Measurements from ENCODE around the gene FBXO11.

FBXO11 gene

DNA sequence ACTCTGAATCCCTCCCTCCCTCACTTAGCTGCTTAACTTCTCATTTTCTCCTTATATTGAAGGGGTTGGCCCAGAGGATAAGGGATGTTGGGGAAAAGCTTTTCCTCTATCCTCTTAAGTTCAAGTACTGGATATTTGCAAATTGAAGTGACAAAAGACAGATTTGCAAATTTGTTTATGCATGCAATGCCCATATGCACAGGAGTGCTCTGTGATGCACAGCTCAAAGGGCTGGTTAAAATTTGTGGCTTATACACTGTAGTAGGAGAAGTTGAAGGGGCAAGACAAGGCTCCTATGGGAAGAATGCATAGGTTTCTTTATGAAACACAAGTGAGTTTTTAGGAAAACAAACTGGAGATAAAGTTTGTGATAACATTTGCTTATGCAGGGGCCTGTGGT, 131.7 kb downstream of the FBXO11 start:
- no peaks in the 10 kb centered on the region for H3K36me3 ChIP-seq (ENCODE audit: control insufficient read depth, insufficient read depth, low read length)
- no peaks in the 10 kb centered on the region for H3K4me1 ChIP-seq (ENCODE audit: control insufficient read depth, insufficient read depth, low read length)
- H3K9me3 ChIP-seq (ENCODE audit: control insufficient read depth, low read length) = no peaks in the 10 kb centered on the region
- H3K27ac ChIP-seq (ENCODE audit: insufficient read depth, low read depth, low read length, poor library complexity, severe bottlenecking) = no peak overlapping the region
- no peaks in the 10 kb centered on the region for H3K27me3 ChIP-seq (ENCODE audit: control insufficient read depth, insufficient read depth, low read length, poor library complexity, severe bottlenecking)
- H3K4me3 ChIP-seq (ENCODE audit: insufficient read depth, low read depth, low read length) = no peak overlapping the region

DNA sequence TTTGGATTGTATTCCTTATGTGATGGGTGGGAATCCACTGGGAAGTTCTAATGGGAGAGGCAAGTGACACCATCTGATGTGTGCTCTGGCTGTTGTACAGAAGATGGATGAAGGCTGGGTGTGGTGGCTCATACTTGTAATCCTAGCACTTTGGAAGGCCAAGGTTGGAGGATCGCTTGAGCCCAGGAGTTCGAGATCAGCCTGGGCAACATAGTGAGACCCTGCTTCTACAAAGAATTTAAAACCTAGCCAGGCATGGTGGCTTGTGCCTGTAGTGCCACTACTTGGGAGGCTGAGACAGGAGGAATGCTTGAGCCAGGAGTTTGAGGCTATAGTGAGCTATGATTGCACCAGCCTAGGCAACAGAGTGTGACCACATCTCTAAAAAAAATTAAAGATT, 134.0 kb downstream of the FBXO11 start:
- Histone ChIP-seq H3K27ac (ENCODE audit: insufficient read depth, low read depth, low read length, poor library complexity, severe bottlenecking) (no peak overlapping the region), H3K36me3 (ENCODE audit: control insufficient read depth, insufficient read depth, low read length) (no peaks in the 10 kb centered on the region), H3K4me3 (ENCODE audit: insufficient read depth, low read depth, low read length) (no peak overlapping the region), H3K4me1 (ENCODE audit: control insufficient read depth, insufficient read depth, low read length) (no peaks in the 10 kb centered on the region), H3K9me3 (ENCODE audit: control insufficient read depth, low read length) (no peaks in the 10 kb centered on the region), H3K27me3 (ENCODE audit: control insufficient read depth, insufficient read depth, low read length, poor library complexity, severe bottlenecking) (no peaks in the 10 kb centered on the region)
- WGBS, 2 experiments = 91 to 92% methylated on average over 2 of the region's 2 CpGs

DNA sequence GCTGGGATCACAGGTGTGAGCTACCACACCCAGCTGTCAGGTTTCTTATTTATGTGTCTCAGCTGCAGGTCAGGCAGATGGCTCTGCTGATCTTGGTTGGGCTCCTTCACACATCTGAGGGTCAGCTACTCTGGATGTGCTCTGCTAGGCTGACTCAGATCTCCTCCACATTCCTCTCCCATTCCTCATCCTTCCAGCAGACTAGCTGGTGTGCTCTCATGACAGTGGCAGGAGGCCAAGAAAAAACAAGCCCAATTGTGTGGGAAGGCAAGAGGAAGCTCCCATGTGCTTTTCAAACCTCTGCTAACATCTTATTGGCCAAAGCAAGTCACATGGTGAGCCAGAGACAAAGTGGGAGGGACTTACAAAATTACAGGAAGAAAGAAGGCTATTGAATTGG, 135.1 kb downstream of the FBXO11 start:
- Histone ChIP-seq H3K9me3 (ENCODE audit: control insufficient read depth, low read length) (no peaks in the 10 kb centered on the region), H3K27me3 (ENCODE audit: control insufficient read depth, insufficient read depth, low read length, poor library complexity, severe bottlenecking) (no peaks in the 10 kb centered on the region), H3K4me3 (ENCODE audit: insufficient read depth, low read depth, low read length) (no peak overlapping the region), H3K4me1 (ENCODE audit: control insufficient read depth, insufficient read depth, low read length) (no peaks in the 10 kb centered on the region), H3K36me3 (ENCODE audit: control insufficient read depth, insufficient read depth, low read length) (no peaks in the 10 kb centered on the region), H3K27ac (ENCODE audit: insufficient read depth, low read depth, low read length, poor library complexity, severe bottlenecking) (no peak overlapping the region)

DNA sequence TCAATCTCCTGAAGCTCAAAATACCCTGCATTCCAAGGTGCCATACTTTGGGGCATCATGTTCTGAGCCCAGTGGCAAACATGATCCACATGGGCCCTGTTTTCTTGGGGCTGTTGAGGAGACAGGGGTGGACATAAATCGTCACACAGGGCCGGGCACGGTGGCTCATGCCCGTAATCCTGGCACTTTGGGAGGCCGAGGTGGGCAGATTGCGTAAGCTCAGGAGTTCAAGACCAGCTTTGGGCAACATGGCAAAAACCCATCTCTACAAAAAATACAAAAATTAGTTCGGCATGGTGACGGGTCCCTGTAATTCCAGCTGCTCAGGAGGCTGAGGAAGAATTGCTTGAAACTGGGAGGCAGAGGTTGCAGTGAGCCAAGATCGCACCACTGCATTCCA, 137.0 kb downstream of the FBXO11 start:
- Histone ChIP-seq H3K27me3 (ENCODE audit: control insufficient read depth, insufficient read depth, low read length, poor library complexity, severe bottlenecking) (no peaks in the 10 kb centered on the region), H3K4me3 (ENCODE audit: insufficient read depth, low read depth, low read length) (no peak overlapping the region), H3K27ac (ENCODE audit: insufficient read depth, low read depth, low read length, poor library complexity, severe bottlenecking) (no peak overlapping the region), H3K9me3 (ENCODE audit: control insufficient read depth, low read length) (no peaks in the 10 kb centered on the region), H3K36me3 (ENCODE audit: control insufficient read depth, insufficient read depth, low read length) (no peaks in the 10 kb centered on the region), H3K4me1 (ENCODE audit: control insufficient read depth, insufficient read depth, low read length) (no peaks in the 10 kb centered on the region)
- 92 to 93% methylated on average over 9 of the region's 9 CpGs for WGBS, 2 experiments

DNA sequence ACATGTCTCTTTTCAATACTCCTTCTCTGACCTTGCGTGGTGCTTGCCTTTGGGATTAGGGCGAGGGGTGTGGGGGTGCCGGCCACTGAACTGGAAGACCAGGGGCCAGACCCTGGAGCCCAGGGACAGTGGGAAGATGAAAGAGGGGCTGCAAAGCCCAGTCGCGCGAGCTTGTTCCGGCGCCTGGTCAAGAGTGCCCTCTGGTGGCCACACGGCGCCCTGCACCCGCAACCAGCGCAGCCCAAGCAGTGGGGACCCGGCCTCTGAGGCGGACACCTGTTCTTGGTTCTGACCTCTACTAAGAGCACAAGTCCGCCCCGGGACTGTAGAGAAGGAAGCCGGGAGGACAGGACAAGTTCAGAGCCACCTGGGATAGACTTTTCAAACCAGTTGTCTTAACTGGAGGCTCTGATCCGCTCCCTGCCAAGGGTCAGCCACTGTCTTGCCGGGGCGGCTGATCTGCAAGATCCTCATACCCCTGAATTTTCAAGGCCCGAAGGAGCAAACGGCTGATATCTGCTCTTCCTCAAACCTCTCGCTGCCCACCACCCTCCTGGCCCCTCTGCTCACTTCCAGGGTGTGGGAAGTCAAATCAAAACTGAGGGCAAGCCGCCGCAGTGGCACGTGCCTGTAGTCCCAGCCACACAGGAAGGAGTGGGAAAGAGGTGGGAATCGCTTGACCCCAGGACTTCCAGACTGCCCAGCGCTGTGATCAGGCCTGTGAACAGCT, 138.3 kb downstream of the FBXO11 start:
- Histone ChIP-seq H3K27me3 (ENCODE audit: control insufficient read depth, insufficient read depth, low read length, poor library complexity, severe bottlenecking) (no peaks in the 10 kb centered on the region), H3K4me1 (ENCODE audit: control insufficient read depth, insufficient read depth, low read length) (no peaks in the 10 kb centered on the region), H3K36me3 (ENCODE audit: control insufficient read depth, insufficient read depth, low read length) (no peaks in the 10 kb centered on the region), H3K4me3 (ENCODE audit: insufficient read depth, low read depth, low read length) (no peak overlapping the region), H3K27ac (ENCODE audit: insufficient read depth, low read depth, low read length, poor library complexity, severe bottlenecking) (no peak overlapping the region), H3K9me3 (ENCODE audit: control insufficient read depth, low read length) (no peaks in the 10 kb centered on the region)
- WGBS, 2 experiments = 45 to 48% methylated on average over 28 of the region's 28 CpGs

DNA sequence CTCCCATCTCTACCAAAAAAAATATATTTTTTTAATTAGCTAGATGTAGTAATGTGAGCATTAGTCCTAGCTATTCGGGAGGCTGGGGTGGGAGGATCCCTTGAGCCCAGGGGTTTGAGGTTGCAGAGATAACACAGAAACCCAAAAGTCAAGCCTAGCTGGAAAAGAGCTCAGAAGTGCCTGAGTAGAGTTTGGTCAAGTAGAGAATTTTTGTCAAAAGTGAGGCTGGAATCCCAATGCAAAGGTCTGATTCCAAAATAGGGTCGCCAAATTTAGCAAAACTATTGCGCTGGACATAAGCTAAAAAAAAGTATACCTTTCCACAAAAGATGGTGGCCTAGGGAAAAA, 138.8 kb downstream of the FBXO11 start:
- H3K36me3 ChIP-seq (ENCODE audit: control insufficient read depth, insufficient read depth, low read length) = no peaks in the 10 kb centered on the region
- no peak overlapping the region for H3K4me3 ChIP-seq (ENCODE audit: insufficient read depth, low read depth, low read length)
- H3K27me3 ChIP-seq (ENCODE audit: control insufficient read depth, insufficient read depth, low read length, poor library complexity, severe bottlenecking) = no peaks in the 10 kb centered on the region

DNA sequence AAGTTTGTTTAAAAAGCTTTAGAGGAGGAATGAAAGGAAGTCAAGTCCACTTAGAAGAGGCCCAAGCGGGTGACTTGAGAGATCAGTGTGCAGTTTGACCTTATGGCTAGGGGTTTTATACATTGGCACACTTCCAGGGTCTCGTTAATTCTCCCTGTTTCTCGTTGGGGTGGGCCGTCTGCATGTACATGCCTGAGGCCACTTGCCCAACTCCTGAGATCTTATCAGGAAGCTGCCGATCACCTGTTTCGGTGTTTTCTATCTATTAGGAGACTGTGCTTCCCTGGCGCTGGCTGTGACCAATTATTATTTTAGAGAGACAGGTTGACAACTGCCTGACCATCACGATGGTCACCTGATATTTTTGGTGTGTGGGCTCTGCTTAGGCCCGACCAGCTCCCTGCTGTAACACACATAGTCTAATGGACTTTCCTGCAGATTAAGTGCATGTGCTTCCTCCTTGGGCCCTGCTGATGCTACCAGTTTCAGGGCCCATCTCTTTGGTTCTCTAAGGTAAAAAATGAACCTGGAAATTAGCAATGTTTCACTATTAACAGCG, 154.4 kb downstream of the FBXO11 start:
- Histone ChIP-seq H3K27ac (ENCODE audit: insufficient read depth, low read depth, low read length, poor library complexity, severe bottlenecking) (no peak overlapping the region), H3K4me1 (ENCODE audit: control insufficient read depth, insufficient read depth, low read length) (peaks cover 9% of the 10 kb centered on the region), H3K27me3 (ENCODE audit: control insufficient read depth, insufficient read depth, low read length, poor library complexity, severe bottlenecking) (no peaks in the 10 kb centered on the region), H3K4me3 (ENCODE audit: insufficient read depth, low read depth, low read length) (no peak overlapping the region), H3K9me3 (ENCODE audit: control insufficient read depth, low read length) (no peaks in the 10 kb centered on the region), H3K36me3 (ENCODE audit: control insufficient read depth, insufficient read depth, low read length) (no peaks in the 10 kb centered on the region)
- 92 to 93% methylated on average over 10 of the region's 10 CpGs for WGBS, 2 experiments

More for the DNA sequence above, 138.8 kb downstream of the FBXO11 start:
- Histone ChIP-seq H3K9me3 (ENCODE audit: control insufficient read depth, low read length) (no peaks in the 10 kb centered on the region), H3K27ac (ENCODE audit: insufficient read depth, low read depth, low read length, poor library complexity, severe bottlenecking) (no peak overlapping the region), H3K4me1 (ENCODE audit: control insufficient read depth, insufficient read depth, low read length) (no peaks in the 10 kb centered on the region)
- whole genome bisulfite sequencing, 2 experiments = 84 to 92% methylated on average over 3 of the region's 3 CpGs

DNA sequence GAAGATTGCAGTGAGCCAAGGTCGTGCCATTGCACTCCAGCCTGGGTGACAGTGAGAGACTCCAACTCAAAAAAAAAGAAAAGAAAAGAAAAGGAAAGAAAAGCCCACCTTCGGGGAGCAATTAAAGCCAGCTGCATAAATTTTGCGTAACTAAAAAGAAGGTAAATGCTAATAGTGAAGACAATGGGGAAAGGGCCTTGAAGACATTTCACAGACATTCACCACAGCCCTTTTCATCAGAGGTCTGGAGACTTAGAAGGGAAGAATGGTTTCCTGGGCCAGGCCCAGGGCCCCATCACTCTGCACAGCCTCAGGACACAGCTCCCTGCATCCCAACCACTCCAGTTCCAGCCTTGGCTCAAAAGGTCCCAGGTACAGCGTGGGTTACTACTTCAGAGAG, 158.4 kb downstream of the FBXO11 start:
- H3K27ac ChIP-seq (ENCODE audit: insufficient read depth, low read depth, low read length, poor library complexity, severe bottlenecking) = no peak overlapping the region
- no peaks in the 10 kb centered on the region for H3K36me3 ChIP-seq (ENCODE audit: control insufficient read depth, insufficient read depth, low read length)
- 81 to 92% methylated on average over 4 of the region's 4 CpGs for WGBS, 2 experiments
- H3K4me1 ChIP-seq (ENCODE audit: control insufficient read depth, insufficient read depth, low read length) = peaks cover 6% of the 10 kb centered on the region
- no peaks in the 10 kb centered on the region for H3K27me3 ChIP-seq (ENCODE audit: control insufficient read depth, insufficient read depth, low read length, poor library complexity, severe bottlenecking)
- no peaks in the 10 kb centered on the region for H3K9me3 ChIP-seq (ENCODE audit: control insufficient read depth, low read length)
- H3K4me3 ChIP-seq (ENCODE audit: insufficient read depth, low read depth, low read length) = no peak overlapping the region

DNA sequence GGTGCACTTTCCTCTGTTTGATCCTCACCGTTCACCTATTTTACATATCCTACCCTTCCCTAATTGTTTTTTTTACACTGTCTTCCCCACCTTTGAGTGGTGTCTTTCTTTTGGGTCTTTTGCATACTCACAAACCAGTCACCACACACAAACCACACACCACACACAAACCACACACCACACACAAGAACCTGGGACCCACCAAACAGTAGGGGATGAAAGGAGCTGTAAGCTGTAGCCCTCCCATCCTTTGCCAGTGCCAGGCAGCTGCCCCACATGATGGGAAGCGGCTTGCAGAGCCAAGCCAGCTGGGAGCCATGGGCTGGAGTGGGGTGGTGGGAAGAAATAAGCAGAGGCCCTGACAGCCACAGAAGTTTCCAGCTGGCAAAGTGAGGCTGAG, 162.2 kb downstream of the FBXO11 start:
- H3K27me3 ChIP-seq (ENCODE audit: control insufficient read depth, insufficient read depth, low read length, poor library complexity, severe bottlenecking) = no peaks in the 10 kb centered on the region
- H3K4me3 ChIP-seq (ENCODE audit: insufficient read depth, low read depth, low read length) = no peak overlapping the region
- H3K9me3 ChIP-seq (ENCODE audit: control insufficient read depth, low read length) = no peaks in the 10 kb centered on the region
- peaks cover 6% of the 10 kb centered on the region for H3K4me1 ChIP-seq (ENCODE audit: control insufficient read depth, insufficient read depth, low read length)
- H3K36me3 ChIP-seq (ENCODE audit: control insufficient read depth, insufficient read depth, low read length) = no peaks in the 10 kb centered on the region
- no peak overlapping the region for H3K27ac ChIP-seq (ENCODE audit: insufficient read depth, low read depth, low read length, poor library complexity, severe bottlenecking)
- 88 to 89% methylated on average over 2 of the region's 2 CpGs for WGBS, 2 experiments

DNA sequence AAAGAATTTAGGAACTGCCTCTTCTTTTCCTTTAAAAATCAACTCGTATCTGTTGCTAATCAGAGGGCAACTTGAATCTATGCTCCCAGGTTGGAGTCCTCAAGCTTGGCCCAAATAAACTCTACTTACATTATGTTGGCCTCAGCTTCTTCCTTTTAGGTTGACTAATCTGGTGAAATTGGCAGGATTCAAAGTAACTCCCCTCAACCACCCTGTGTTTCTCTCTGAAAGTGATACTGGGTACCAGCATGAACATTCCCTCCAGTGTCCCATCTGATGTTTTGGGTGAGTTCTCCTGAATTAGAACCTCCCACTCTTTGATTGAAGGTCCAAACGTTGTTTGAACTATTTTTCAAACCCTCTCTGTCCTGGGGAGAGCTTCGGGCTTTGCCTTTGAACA, 164.7 kb downstream of the FBXO11 start:
- Histone ChIP-seq H3K27ac (ENCODE audit: insufficient read depth, low read depth, low read length, poor library complexity, severe bottlenecking) (no peak overlapping the region), H3K4me1 (ENCODE audit: control insufficient read depth, insufficient read depth, low read length) (peaks cover 6% of the 10 kb centered on the region), H3K4me3 (ENCODE audit: insufficient read depth, low read depth, low read length) (no peak overlapping the region), H3K27me3 (ENCODE audit: control insufficient read depth, insufficient read depth, low read length, poor library complexity, severe bottlenecking) (no peaks in the 10 kb centered on the region), H3K36me3 (ENCODE audit: control insufficient read depth, insufficient read depth, low read length) (no peaks in the 10 kb centered on the region), H3K9me3 (ENCODE audit: control insufficient read depth, low read length) (no peaks in the 10 kb centered on the region)
- WGBS, 2 experiments = 65 to 78% methylated on average over 3 of the region's 3 CpGs

DNA sequence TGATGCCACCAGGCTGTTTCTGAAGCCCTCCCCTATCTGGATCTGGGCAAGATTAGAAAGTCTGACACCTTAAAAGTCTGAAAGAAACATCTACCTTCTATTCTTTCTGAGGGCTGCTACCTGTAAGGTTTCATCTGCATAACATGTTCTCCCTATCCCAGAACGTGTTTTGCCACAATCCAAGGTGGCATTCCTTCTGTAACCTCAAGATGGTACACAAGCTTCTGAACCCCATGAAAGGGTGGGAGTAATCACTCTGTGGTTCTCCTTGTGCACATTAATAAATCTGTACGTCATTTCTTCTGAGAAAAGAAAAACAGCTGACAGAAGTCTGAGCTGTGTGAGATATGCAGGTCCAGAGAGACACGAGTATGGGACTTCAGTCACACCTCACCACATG, 165.2 kb downstream of the FBXO11 start:
- Histone ChIP-seq H3K4me1 (ENCODE audit: control insufficient read depth, insufficient read depth, low read length) (peaks cover 6% of the 10 kb centered on the region), H3K36me3 (ENCODE audit: control insufficient read depth, insufficient read depth, low read length) (no peaks in the 10 kb centered on the region), H3K27me3 (ENCODE audit: control insufficient read depth, insufficient read depth, low read length, poor library complexity, severe bottlenecking) (no peaks in the 10 kb centered on the region), H3K4me3 (ENCODE audit: insufficient read depth, low read depth, low read length) (no peak overlapping the region), H3K27ac (ENCODE audit: insufficient read depth, low read depth, low read length, poor library complexity, severe bottlenecking) (no peak overlapping the region), H3K9me3 (ENCODE audit: control insufficient read depth, low read length) (no peaks in the 10 kb centered on the region)
- WGBS, 2 experiments = 81 to 87% methylated on average over 3 of the region's 3 CpGs
